Testis (tissue), 3 donors: ENCODE results near the gene AGBL1. TPM values are rescaled to one million over a fixed set of nuclear protein-coding genes. Genes with fewer than 3 reads are reported as not detected.

ENCODE experiments used
- DNase-seq: peaks from one replicate; pipeline ENCODE4 v3.0.0-alpha.2; 2019
- H3K27ac ChIP-seq, 2 donors: fragments of 200-600 bp; sonication (generic); one replicate each; pipeline ENCODE4 v1.5.1; 2019
- H3K27me3 ChIP-seq: fragments of 200-600 bp; sonication (generic); one replicate; pipeline ENCODE4 v1.5.1; 2019
- H3K36me3 ChIP-seq: fragments of 200-600 bp; sonication (generic); one replicate; pipeline ENCODE4 v1.5.1; 2017; ENCODE audit warnings: low read depth; ENCODE audit errors: missing control alignments
- H3K4me1 ChIP-seq: fragments of 200-600 bp; sonication (generic); one replicate; pipeline ENCODE4 v1.5.1; 2019
- H3K4me3 ChIP-seq, 2 donors: fragments of 200-600 bp; sonication (generic); one replicate each; pipeline ENCODE4 v1.5.1; 2017 to 2019
- H3K9me3 ChIP-seq: fragments of 200-600 bp; sonication (generic); one replicate; pipeline ENCODE4 v1.5.1; 2017
- CTCF ChIP-seq, 3 experiments: fragments of 450-650 bp in 2 of 3; fragments of 200-600 bp in 1 of 3; sonication (generic) in 1 of 3; IDR thresholded peaks; one replicate each; pipeline ENCODE4 v1.5.1; 2016 to 2019; ENCODE audit warnings: antibody characterized with exemption in 3 of 3, mild to moderate bottlenecking in 2 of 3, moderate library complexity in 1 of 3
- POLR2A ChIP-seq: fragments of 450-650 bp; IDR thresholded peaks from one replicate; pipeline ENCODE4 v1.6.1; 2017; ENCODE audit warnings: antibody characterized with exemption, mild to moderate bottlenecking, moderate library complexity
- WGBS, 2 donors: methylation state at CpG; one replicate each; pipeline ENCODE4 v1.1.5; 2018; 5-methylcytosine and 5-hydroxymethylcytosine counted together
- intact Hi-C: fragments of 100-400 bp; cut with DNase I; formaldehyde crosslinking; loops from one replicate; pipeline ENCODE4 v1.15.1; 2023; ENCODE audit warnings: low total_unique reads
- polyA plus RNA-seq: library from polyadenylated mRNA; stranded (reverse); fragments of 350-450 nt; fragmentation: Illumina TruSeq; extraction: RNeasy Lipid Tissue Mini Kit (QIAGEN cat#74804); gene quantifications from one replicate; pipeline ENCODE4 v1.2.3, GENCODE V29; 2014; ENCODE audit warnings: low read depth, low replicate concordance; ENCODE audit not compliant: insufficient read depth
- total RNA-seq, 2 donors: library from RNA; depleted of rRNA; stranded (reverse); fragments of >200 nt; gene quantifications; one replicate each; pipeline ENCODE4 v1.2.3, GENCODE V29; 2016

The AGBL1 gene
- total and polyA plus RNA-seq, 3 donors from 2014 or later = 0.37 to 0.94 (median 0.70) TPM

GRCh38 chr15:86595741-86596140 lies 516.1 kb downstream of the AGBL1 start:
- WGBS, 2 donors = 79 to 80% methylated on average over 1 of the region's 1 CpG
- Histone ChIP-seq H3K27me3 (no peaks in the 10 kb centered on the region), H3K27ac (no peak overlapping the region), H3K36me3 (no peaks in the 10 kb centered on the region), H3K9me3 (no peaks in the 10 kb centered on the region), H3K4me1 (no peaks in the 10 kb centered on the region), H3K4me3 (no peak overlapping the region)
- intact Hi-C loops = no loop called here
- no peak for TF ChIP-seq POLR2A
- TF ChIP-seq CTCF (IDR thresholded peaks at IDR 0.05) = no peak
- DNase-seq = no peak

DNA sequence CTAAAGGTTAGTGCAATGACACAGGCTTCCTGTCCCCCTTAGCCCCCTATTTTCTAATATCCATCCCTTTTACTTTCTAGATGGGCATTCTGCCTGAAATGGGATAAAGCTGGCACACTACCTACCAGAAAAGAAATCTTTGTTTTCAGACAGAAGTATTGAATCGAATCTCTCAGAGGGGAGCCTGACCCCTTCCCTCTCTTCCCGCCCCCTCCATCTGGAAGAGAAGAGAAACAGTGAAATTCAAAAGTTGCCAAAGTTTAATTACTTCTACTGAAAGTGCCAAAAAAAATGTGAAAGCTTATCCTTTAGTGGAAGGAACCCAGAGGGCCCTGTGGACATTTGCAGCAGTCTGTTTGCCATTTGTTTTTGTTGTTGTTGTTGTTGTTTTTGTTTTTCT lies 523.8 kb downstream of the AGBL1 start:
- 66 to 78% methylated on average over 2 of the region's 2 CpGs for WGBS, 2 donors
- intact Hi-C loops = no loop called here
- Histone ChIP-seq H3K4me1 (no peaks in the 10 kb centered on the region), H3K27ac (no peak overlapping the region), H3K27me3 (no peaks in the 10 kb centered on the region), H3K36me3 (no peaks in the 10 kb centered on the region), H3K4me3 (no peak overlapping the region), H3K9me3 (no peaks in the 10 kb centered on the region)
- DNase-seq = no peak
- TF ChIP-seq POLR2A = no peak
- no peak for TF ChIP-seq CTCF (IDR thresholded peaks at IDR 0.05)

DNA sequence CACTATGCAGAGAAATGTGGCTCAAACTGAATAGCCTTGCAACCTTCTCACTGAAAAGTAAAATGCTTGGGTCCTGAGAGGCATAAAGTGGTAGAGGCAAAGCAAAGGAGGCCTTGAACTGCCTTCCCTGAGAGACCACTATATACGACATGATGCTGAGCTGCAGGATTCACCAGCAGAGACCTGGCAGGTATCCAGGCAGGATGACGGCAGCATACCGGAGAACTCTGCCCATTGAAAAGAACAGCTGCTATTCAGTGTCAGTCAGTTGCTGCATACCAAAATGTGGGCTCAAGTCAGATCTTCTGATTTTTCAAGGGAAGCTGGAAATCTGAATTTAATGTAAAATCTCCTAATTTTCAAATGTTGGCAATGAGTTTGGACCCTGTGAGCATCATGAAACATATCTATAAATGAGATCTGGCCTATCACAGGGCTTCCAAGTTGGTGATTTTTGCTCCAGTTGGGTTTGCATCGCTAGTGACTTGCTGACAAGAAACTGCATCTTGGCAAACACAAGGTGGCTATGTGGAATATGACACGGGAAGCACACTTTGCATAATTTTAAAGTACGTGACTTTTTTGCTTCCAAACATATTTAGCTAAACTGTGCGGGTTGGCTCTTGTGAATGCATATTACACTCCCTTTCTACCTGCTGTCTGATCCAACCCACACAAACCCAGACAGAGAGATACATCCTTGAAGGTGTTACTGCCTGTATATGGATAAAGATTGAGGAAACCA lies 529.0 kb downstream of the AGBL1 start:
- no peak overlapping the region for H3K4me3 ChIP-seq
- H3K4me1 ChIP-seq = no peaks in the 10 kb centered on the region
- no peaks in the 10 kb centered on the region for H3K9me3 ChIP-seq
- no peak for TF ChIP-seq POLR2A
- intact Hi-C loops = no loop called here
- peak; percentile 28 for DNase-seq
- 54 to 55% methylated on average over 7 of the region's 7 CpGs for WGBS, 2 donors
- H3K27ac ChIP-seq = no peak overlapping the region
- H3K27me3 ChIP-seq = no peaks in the 10 kb centered on the region
- H3K36me3 ChIP-seq = no peaks in the 10 kb centered on the region

DNA sequence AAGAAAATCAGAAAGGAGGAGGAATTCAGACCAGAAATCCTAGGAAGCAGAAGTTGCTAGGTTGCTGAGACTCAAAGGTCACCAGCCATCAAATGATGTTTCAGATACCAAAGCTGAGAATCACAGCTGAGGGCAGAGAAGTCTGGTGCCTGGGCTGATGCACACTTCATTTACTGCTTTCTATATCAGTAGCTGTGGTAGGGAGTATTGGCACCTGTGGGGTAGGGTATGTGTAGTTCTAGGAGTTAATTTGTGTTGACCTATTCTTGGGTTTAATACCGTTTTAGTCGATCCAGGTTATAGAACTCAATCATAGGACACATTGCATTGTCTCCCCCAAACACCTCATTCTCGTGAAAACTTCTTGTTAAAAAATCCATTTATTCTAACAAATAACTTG lies 529.6 kb downstream of the AGBL1 start:
- intact Hi-C loops = no loop called here
- Histone ChIP-seq H3K9me3 (no peaks in the 10 kb centered on the region), H3K4me1 (no peaks in the 10 kb centered on the region), H3K36me3 (no peaks in the 10 kb centered on the region), H3K27ac (no peak overlapping the region), H3K27me3 (no peaks in the 10 kb centered on the region), H3K4me3 (no peak overlapping the region)
- 83 to 87% methylated on average over 3 of the region's 3 CpGs for WGBS, 2 donors
- DNase-seq = no peak
- TF ChIP-seq POLR2A = no peak
- TF ChIP-seq CTCF (IDR thresholded peaks at IDR 0.05) = no peak

- no peak for TF ChIP-seq CTCF (IDR thresholded peaks at IDR 0.05)
- no peak for TF ChIP-seq POLR2A
- H3K27me3 ChIP-seq = no peaks in the 10 kb centered on the region
- no peak overlapping the region for H3K4me3 ChIP-seq
- H3K36me3 ChIP-seq = no peaks in the 10 kb centered on the region
- H3K4me1 ChIP-seq = no peaks in the 10 kb centered on the region
- DNase-seq = no peak
- 90% methylated on average over 2 of the region's 2 CpGs for WGBS, 2 donors
- no peaks in the 10 kb centered on the region for H3K9me3 ChIP-seq
- intact Hi-C loops = no loop called here
- H3K27ac ChIP-seq = no peak overlapping the region
Measured at GRCh38 chr15:86610038-86610437, 530.4 kb downstream of the AGBL1 start.
